ENCODE measurements around the gene KLF12.

The KLF12 gene

GRCh38 chr13:74151859-74152258, 17.7 kb upstream of the KLF12 start:
- TF ChIP-seq REST (IDR thresholded peaks at IDR 0.05; ENCODE audit: low read depth) (no peak), TCF12 (IDR thresholded peaks at IDR 0.05; ENCODE audit: low read depth) (no peak), CEBPB (IDR thresholded peaks at IDR 0.05) (no peak), YY1 (IDR thresholded peaks at IDR 0.05; ENCODE audit: low read depth) (no peak), TAF1 (IDR thresholded peaks at IDR 0.05; ENCODE audit: low read depth) (no peak), EGR1 (IDR thresholded peaks at IDR 0.05) (no peak), RAD21 (IDR thresholded peaks at IDR 0.05; ENCODE audit: low read depth) (no peak)

GRCh38 chr13:74148352-74148751, 14.1 kb upstream of the KLF12 start:
- no peak for TF ChIP-seq USF1 (IDR thresholded peaks at IDR 0.05)
- no peak for TF ChIP-seq TAF1 (IDR thresholded peaks at IDR 0.05; ENCODE audit: low read depth)
- TF ChIP-seq FOXM1 (IDR thresholded peaks at IDR 0.05; ENCODE audit: borderline replicate concordance, low read depth), result no peak
- no peak for TF ChIP-seq CREB1 (IDR thresholded peaks at IDR 0.05; ENCODE audit: low read depth)
- no peak for TF ChIP-seq RAD21 (IDR thresholded peaks at IDR 0.05; ENCODE audit: low read depth)
- no peak for TF ChIP-seq MAX (IDR thresholded peaks at IDR 0.05)
- no peak for TF ChIP-seq EGR1 (IDR thresholded peaks at IDR 0.05)
- no peak for TF ChIP-seq CEBPB (IDR thresholded peaks at IDR 0.05)
- TF ChIP-seq NFIC (IDR thresholded peaks at IDR 0.05), result no peak
- TF ChIP-seq TCF12 (IDR thresholded peaks at IDR 0.05; ENCODE audit: low read depth), result no peak
- TF ChIP-seq ZBTB7A (IDR thresholded peaks at IDR 0.05; ENCODE audit: low read depth), result no peak
- no peak for TF ChIP-seq REST (IDR thresholded peaks at IDR 0.05; ENCODE audit: low read depth)
- no peak for TF ChIP-seq TEAD4 (IDR thresholded peaks at IDR 0.05)
- no peak for TF ChIP-seq EP300 (IDR thresholded peaks at IDR 0.05; ENCODE audit: borderline replicate concordance)
- TF ChIP-seq YY1 (IDR thresholded peaks at IDR 0.05; ENCODE audit: low read depth), result no peak

GRCh38 chr13:74145249-74145975, 11.2 kb upstream of the KLF12 start:
- TF ChIP-seq TAF1 (IDR thresholded peaks at IDR 0.05; ENCODE audit: low read depth) (no peak), EP300 (IDR thresholded peaks at IDR 0.05; ENCODE audit: borderline replicate concordance) (no peak), CEBPB (IDR thresholded peaks at IDR 0.05) (no peak), NFIC (IDR thresholded peaks at IDR 0.05) (no peak)

GRCh38 chr13:74144269-74144668, 10.1 kb upstream of the KLF12 start:
- TF ChIP-seq TCF12 (IDR thresholded peaks at IDR 0.05; ENCODE audit: low read depth), result no peak

GRCh38 chr13:74142257-74142656, 8.1 kb upstream of the KLF12 start:
- TF ChIP-seq NFIC (IDR thresholded peaks at IDR 0.05) (no peak), CEBPB (IDR thresholded peaks at IDR 0.05) (no peak), ZBTB7A (IDR thresholded peaks at IDR 0.05; ENCODE audit: low read depth) (no peak), USF1 (IDR thresholded peaks at IDR 0.05) (no peak), TAF1 (IDR thresholded peaks at IDR 0.05; ENCODE audit: low read depth) (no peak)

GRCh38 chr13:74138241-74138640, 4.0 kb upstream of the KLF12 start:
- TF ChIP-seq NFIC (IDR thresholded peaks at IDR 0.05) (no peak), TAF1 (IDR thresholded peaks at IDR 0.05; ENCODE audit: low read depth) (no peak), USF1 (IDR thresholded peaks at IDR 0.05) (no peak), EGR1 (IDR thresholded peaks at IDR 0.05) (no peak), CEBPB (IDR thresholded peaks at IDR 0.05) (no peak)
